T-helper 2 cell treated with Interferon-gamma antibody and Interleukin-4, amounts not matched to agents 5 μg/mL and 100 μg/mL, for 36 hours (primary cell): ENCODE measurements around the gene EIF1AD.
"Not testable (repeated sequence)": the region's sequence is repeated elsewhere in the genome, so short reads cannot be mapped to it uniquely, and the experiment has no call there.

Source experiments
- DNase-seq: peaks from one replicate; pipeline ENCODE4 v3.0.0; 2021; ENCODE audit warnings: low spot score
- H3K27ac Mint-ChIP-seq: one replicate; pipeline ENCODE4 v1.8.0; 2021; ENCODE audit warnings: mild to moderate bottlenecking, mixed read lengths
- H3K27me3 Mint-ChIP-seq: one replicate; pipeline ENCODE4 v1.8.0; 2021; ENCODE audit warnings: low read depth, mixed read lengths
- H3K36me3 Mint-ChIP-seq: one replicate; pipeline ENCODE4 v1.8.0; 2021; ENCODE audit warnings: low read depth, mixed read lengths
- H3K4me1 Mint-ChIP-seq: one replicate; pipeline ENCODE4 v1.8.0; 2021; ENCODE audit warnings: low read depth, mixed read lengths
- H3K4me3 Mint-ChIP-seq: one replicate; pipeline ENCODE4 v1.8.0; 2022; ENCODE audit warnings: mild to moderate bottlenecking, moderate library complexity, mixed read lengths
- H3K9me3 Mint-ChIP-seq: one replicate; pipeline ENCODE4 v1.8.0; 2021; ENCODE audit warnings: mixed read lengths

The EIF1AD gene

GRCh38 chr11:66036334-66036710, 34.4 kb upstream of the EIF1AD start:
- Mint-ChIP-seq H3K4me3 (no peak overlapping the region), H3K36me3 (no peaks in the 10 kb centered on the region), H3K4me1 (no peaks in the 10 kb centered on the region), H3K27ac (no peak overlapping the region), H3K27me3 (peaks cover 4% of the 10 kb centered on the region), H3K9me3 (no peaks in the 10 kb centered on the region)
- no peak for DNase-seq

GRCh38 chr11:66035653-66036333, 33.8 kb upstream of the EIF1AD start:
- H3K9me3 Mint-ChIP-seq: no peaks in the 10 kb centered on the region

GRCh38 chr11:66032957-66033735, 31.2 kb upstream of the EIF1AD start:
- Mint-ChIP-seq H3K36me3 (no peaks in the 10 kb centered on the region), H3K9me3 (no peaks in the 10 kb centered on the region), H3K4me1 (no peaks in the 10 kb centered on the region), H3K27ac (no peak overlapping the region), H3K27me3 (peaks cover 4% of the 10 kb centered on the region), H3K4me3 (no peak overlapping the region)
- no peak for DNase-seq

More at GRCh38 chr11:66035653-66036333, 33.8 kb upstream of the EIF1AD start:
- H3K4me1 Mint-ChIP-seq: no peaks in the 10 kb centered on the region
- DNase-seq: no peak
- no peak overlapping the region for H3K27ac Mint-ChIP-seq
- no peak overlapping the region for H3K4me3 Mint-ChIP-seq
- H3K27me3 Mint-ChIP-seq: peaks cover 4% of the 10 kb centered on the region
- no peaks in the 10 kb centered on the region for H3K36me3 Mint-ChIP-seq

GRCh38 chr11:66026017-66026529, 24.1 kb upstream of the EIF1AD start, which contains the start of gene CATSPER1:
Gene CATSPER1, minus strand, starts transcription at chr11:66026479. Its CDS starts 100 bp downstream, at chr11:66026379.
- DNase-seq: no peak
- peaks cover 9% of the 10 kb centered on the region for H3K4me1 Mint-ChIP-seq
- no peak within 1 kb of the TSS for H3K4me3 Mint-ChIP-seq
- H3K9me3 Mint-ChIP-seq: no peaks in the 10 kb centered on the region
- peaks cover 6% of the 10 kb centered on the region for H3K27me3 Mint-ChIP-seq
- H3K27ac Mint-ChIP-seq: no peak within 1 kb of the TSS
- no peaks in the 10 kb centered on the region for H3K36me3 Mint-ChIP-seq

GRCh38 chr11:66023186-66023440, 21.2 kb upstream of the EIF1AD start:
- not testable (repeated sequence) for DNase-seq, H3K27ac Mint-ChIP-seq, H3K9me3 Mint-ChIP-seq, H3K4me3 Mint-ChIP-seq, H3K27me3 Mint-ChIP-seq, H3K36me3 Mint-ChIP-seq
- peaks cover 11% of the 10 kb centered on the region for H3K4me1 Mint-ChIP-seq

GRCh38 chr11:66022401-66023185, 20.6 kb upstream of the EIF1AD start:
- H3K27me3 Mint-ChIP-seq: peaks cover 4% of the 10 kb centered on the region
- DNase-seq: peak; percentile 71
- peaks cover 11% of the 10 kb centered on the region for H3K4me1 Mint-ChIP-seq
- H3K4me3 Mint-ChIP-seq: peak overlapping the region; percentile 57
- no peaks in the 10 kb centered on the region for H3K36me3 Mint-ChIP-seq
- H3K9me3 Mint-ChIP-seq: no peaks in the 10 kb centered on the region
- H3K27ac Mint-ChIP-seq: no peak overlapping the region

DNA sequence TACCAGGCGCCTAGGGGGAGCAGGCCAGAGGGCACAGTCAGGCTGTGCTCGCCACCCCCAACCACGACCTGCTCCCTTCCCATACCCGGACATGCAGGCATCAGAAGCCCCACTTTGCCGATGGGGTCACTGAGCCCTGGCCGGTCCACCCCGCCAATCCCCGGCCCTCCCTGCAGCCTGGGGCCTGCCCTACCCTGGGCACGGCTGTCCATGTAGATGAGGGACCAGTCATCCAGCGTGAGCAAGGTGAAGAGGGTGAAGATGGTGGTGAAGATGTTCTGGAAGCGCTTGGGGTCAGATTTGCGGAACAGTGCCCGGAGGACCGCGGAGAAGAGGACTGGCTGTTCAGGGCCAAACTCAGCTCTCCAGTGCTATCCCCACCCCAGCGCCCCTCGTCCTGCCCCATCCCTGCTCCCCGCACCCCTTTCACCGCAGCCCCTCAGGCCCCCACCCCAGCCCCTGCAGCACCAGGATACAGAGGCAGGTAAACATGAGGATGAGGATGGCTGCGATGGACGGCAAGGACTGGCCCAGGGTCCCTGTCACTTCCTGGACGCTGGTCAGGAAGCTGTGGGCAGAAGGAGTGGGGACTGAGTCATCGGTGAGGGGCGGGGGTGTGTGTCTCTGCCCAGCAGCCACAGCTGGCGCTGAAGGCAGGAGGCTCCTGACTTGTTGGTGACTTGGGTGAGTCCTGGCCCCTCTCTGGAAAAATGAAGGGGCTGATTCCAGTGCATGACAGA, 18.8 kb upstream of the EIF1AD start:
- Mint-ChIP-seq H3K27me3 (peaks cover 4% of the 10 kb centered on the region), H3K4me3 (no peak overlapping the region), H3K27ac (no peak overlapping the region), H3K36me3 (no peaks in the 10 kb centered on the region), H3K9me3 (no peaks in the 10 kb centered on the region), H3K4me1 (peaks cover 11% of the 10 kb centered on the region)
- peak; percentile 56 for DNase-seq

DNA sequence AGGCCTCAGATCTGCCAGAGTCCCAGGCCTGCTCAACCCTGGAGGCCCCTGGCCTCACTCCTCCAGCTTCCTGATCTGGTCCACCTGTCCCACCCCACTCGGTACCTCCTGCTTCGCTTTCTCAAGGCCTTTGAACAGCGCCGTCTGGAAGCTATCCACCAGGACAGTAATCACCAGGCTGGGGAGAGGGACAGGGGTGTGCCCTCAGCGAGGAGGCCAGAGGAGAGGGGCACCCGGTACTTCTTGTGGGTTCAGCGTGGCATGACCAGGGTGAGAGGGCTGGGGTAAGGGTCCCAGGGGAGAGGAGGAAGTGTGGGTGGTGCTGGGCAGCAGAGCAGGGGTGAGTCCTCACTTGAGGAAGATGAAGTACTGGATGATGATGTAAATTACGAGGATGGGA, 18.3 kb upstream of the EIF1AD start:
- DNase-seq: no peak
- Mint-ChIP-seq H3K9me3 (no peaks in the 10 kb centered on the region), H3K4me3 (no peak overlapping the region), H3K27me3 (peaks cover 4% of the 10 kb centered on the region), H3K4me1 (peaks cover 11% of the 10 kb centered on the region), H3K27ac (no peak overlapping the region), H3K36me3 (no peaks in the 10 kb centered on the region)

GRCh38 chr11:66017321-66017720, 15.4 kb upstream of the EIF1AD start:
- Mint-ChIP-seq H3K27me3 (peaks cover 10% of the 10 kb centered on the region), H3K9me3 (no peaks in the 10 kb centered on the region), H3K4me3 (no peak overlapping the region), H3K27ac (no peak overlapping the region), H3K4me1 (peaks cover 7% of the 10 kb centered on the region), H3K36me3 (no peaks in the 10 kb centered on the region)
- DNase-seq: peak; percentile 19

GRCh38 chr11:66016793-66017177, 14.8 kb upstream of the EIF1AD start:
- H3K4me3 Mint-ChIP-seq: no peak overlapping the region
- DNase-seq: no peak
- H3K4me1 Mint-ChIP-seq: peaks cover 4% of the 10 kb centered on the region
- H3K27ac Mint-ChIP-seq: no peak overlapping the region
- H3K36me3 Mint-ChIP-seq: no peaks in the 10 kb centered on the region
- H3K27me3 Mint-ChIP-seq: peaks cover 10% of the 10 kb centered on the region
- no peaks in the 10 kb centered on the region for H3K9me3 Mint-ChIP-seq

- Mint-ChIP-seq H3K36me3 (no peaks in the 10 kb centered on the region), H3K27ac (no peak overlapping the region), H3K27me3 (peaks cover 14% of the 10 kb centered on the region), H3K4me1 (peaks cover 1% of the 10 kb centered on the region), H3K9me3 (no peaks in the 10 kb centered on the region), H3K4me3 (no peak overlapping the region)
- no peak for DNase-seq
These were observed 14.2 kb upstream of the EIF1AD start for GRCh38 chr11:66015936-66016792.

DNA sequence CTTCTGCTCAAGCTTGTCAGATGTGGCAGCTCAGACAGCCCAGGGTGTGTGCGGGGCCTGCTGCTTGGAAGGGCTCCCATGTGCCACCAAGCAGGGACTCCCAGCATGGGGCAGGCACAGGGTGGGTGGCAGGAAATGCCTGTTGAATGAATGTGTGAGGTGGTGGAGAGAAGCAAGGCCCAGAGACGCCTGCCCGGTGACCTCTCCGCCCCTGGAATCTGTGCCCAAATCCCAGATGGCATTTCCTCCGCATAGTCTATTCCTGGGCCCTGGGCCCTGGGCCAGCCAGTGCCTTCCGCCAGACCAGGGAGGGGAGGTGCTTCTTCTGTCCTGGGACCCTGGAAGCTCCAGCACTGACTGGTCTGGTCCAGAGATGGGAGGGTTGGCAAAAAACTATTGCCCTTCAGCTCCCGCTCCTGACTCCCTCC, 13.5 kb upstream of the EIF1AD start:
- Mint-ChIP-seq H3K36me3 (no peaks in the 10 kb centered on the region), H3K4me1 (no peaks in the 10 kb centered on the region), H3K4me3 (no peak overlapping the region), H3K9me3 (no peaks in the 10 kb centered on the region), H3K27ac (no peak overlapping the region), H3K27me3 (peaks cover 20% of the 10 kb centered on the region)
- DNase-seq: no peak
